Hypothalamus (tissue), 51 donors: ENCODE data around the gene ACOX3.
"Not testable (repeated sequence)": the region's sequence is repeated elsewhere in the genome, so short reads cannot be mapped to it uniquely, and the experiment has no call there.

ENCODE experiments used
- DNase-seq, 51 donors: peaks; one replicate each; lab custom pipeline; 2025; lab: John Stamatoyannopoulos, UW

ACOX3 gene

GRCh38 chr4:8343967-8344331, 96.6 kb downstream of the ACOX3 start:
- DNase-seq: no peak

DNA sequence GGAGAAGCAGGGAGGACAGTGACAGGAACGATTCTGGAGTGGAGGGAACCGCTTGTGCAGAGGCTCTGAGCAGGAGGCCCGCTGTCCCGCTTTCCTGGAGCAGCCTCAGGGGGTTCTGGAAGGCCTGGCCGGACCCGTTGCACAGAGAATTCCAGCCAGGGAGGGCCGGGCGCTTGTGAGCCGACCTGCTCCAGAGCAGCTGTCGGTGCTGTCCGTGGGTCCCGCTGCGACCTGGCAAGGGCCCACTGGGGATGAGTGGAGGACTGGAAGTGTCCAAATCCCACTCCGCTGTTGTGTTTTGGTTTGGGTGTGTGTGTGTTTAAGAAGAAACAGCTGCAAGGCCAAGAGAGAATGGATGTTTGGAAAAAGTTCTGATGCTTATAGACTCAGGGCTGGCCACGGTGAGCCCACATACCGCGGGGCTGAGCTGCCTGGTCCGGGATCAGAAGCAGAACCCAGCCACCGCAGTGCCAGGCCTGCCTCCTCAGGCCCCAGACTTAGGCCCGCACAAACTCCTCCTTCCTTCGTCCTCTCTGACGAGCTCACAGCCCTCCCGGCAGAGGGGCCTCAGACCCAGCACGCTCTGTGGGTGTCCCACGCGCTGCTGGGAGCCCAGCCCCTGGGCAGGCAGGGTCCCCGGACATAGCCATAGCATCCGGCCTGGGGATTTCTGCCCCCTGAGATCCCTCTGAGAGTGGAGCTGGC, 97.1 kb downstream of the ACOX3 start:
- no peak for DNase-seq

GRCh38 chr4:8342651-8343261, 97.8 kb downstream of the ACOX3 start:
- DNase-seq: no peak

- peak in 21 of 51 donors; percentile 11 to 57 (median 36) for DNase-seq
Observed at GRCh38 chr4:8341691-8342090, 98.8 kb downstream of the ACOX3 start.

DNA sequence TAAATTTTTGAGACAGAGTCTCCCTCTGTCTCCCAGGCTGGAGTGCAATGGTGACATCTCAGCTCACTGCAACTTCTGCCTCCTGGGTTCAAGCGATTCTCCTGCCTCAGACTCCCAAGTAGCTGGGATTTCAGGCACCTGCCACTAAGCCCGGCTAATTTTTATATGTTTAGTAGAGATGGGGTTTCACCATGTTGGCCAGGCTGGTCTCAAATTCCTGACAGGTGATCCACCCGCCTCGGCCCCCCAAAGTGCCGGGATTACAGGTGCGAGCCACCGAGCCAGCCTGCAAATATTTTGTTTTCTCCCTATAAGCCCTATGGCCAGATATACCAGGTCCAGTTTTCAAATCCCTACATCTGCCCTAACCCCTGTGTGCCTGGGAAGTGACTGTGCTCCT, 99.2 kb downstream of the ACOX3 start:
- DNase-seq: not testable (repeated sequence)

- peak in 40 of 51 donors; percentile 14 to 87 (median 58) for DNase-seq
Observed at GRCh38 chr4:8340781-8341241, 99.7 kb downstream of the ACOX3 start.

- DNase-seq: no peak
Observed at GRCh38 chr4:8338351-8338961, 102.1 kb downstream of the ACOX3 start.

GRCh38 chr4:8336412-8337075, 104.0 kb downstream of the ACOX3 start:
- no peak for DNase-seq

- DNase-seq: no peak
Observed at GRCh38 chr4:8335848-8336247, 104.7 kb downstream of the ACOX3 start.

GRCh38 chr4:8334786-8335460, 105.6 kb downstream of the ACOX3 start:
- no peak for DNase-seq

DNA sequence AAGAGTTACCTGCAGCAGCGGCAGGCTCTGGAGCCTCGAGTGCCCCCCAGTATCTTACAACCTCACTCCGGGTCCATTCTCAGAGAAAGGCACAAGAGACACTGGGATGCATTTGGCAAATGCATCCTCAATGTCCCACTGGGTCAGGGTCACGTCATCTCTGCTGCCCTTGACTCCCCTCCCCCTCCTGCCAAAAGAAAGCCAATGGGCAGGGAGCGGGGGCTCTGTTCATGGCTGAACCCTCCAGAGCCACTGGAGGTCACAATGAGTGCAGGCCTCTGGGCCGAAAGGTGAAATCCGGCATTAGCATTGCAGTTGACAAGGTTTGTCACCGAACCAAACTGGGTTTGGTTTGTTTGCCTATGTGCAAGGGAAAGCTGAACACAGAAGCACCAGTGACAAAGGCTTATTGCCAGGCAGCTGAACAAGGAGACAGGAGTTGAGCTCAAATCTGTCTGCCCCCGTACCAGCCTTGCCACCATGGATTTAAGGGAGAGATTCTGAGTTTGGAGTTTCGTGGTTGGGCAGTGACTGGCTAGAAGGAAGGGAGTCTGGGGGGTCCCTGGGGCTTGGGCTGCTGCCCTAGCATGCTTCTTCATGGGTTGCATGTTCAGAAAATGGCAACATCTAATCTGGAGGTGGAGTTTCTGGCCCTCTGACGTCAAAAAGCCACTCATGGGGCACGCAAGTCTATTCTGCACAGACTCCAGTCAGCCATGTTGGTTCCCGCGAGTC, 106.6 kb downstream of the ACOX3 start:
- no peak for DNase-seq

DNA sequence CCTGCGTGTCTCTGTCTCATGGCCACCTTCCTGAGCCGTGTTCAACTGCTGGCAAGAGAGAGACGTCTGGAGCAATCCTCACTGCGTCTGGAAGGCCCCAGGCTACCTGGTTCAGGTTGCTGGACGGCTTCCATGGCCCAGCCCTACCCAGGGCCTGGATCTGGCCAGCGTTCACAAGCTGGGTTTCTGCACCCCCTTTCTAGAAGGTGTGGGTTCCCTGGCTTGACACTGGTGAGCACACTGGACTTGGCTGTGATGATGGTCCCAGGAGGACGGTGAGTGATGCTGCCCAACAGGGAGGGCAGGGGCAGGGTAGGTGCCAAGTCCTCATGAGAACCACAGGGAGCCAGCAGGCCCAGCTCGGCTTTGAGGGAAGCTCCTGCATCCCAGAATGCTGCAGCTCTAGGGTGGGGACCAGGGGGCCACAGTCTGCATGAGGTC, 107.6 kb downstream of the ACOX3 start:
- no peak for DNase-seq

DNA sequence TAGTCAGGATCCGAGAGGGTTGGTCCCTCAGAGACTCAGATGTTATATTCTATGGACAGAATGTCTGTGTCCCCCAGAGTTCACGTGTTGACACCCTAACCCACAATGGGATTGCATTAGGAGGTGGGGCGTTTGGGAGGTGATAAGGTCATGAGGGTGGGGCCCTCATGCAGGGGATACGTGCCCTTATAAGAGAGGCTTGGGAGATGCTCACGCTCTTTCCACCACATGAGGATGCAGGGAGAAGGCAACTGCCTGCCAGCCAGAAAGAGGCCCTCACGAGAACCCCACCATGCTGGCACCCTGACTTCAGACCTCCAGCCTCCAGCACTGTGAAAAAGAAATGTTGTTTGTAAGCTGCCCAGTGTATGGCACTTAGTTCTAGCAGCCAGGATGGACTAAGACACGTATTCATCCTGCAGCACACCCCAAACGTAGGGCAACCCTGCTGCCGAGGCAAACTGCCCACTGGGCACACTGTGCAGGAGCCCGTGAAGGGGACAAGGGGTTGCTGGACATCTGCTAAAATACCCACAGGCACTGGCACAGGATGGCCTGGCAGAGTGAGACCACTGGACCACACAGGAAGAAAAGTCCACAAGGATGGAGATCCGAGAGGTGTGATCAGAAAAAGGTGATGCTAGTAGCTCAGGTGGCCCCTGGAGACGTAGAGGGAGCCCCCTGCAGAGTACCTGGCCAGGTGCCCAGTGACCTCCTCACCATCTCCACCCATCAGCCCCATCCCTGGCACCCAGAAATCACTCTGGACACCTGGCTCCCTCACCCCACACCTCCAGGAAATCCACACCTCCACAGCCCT, 108.3 kb downstream of the ACOX3 start:
- DNase-seq: no peak

DNA sequence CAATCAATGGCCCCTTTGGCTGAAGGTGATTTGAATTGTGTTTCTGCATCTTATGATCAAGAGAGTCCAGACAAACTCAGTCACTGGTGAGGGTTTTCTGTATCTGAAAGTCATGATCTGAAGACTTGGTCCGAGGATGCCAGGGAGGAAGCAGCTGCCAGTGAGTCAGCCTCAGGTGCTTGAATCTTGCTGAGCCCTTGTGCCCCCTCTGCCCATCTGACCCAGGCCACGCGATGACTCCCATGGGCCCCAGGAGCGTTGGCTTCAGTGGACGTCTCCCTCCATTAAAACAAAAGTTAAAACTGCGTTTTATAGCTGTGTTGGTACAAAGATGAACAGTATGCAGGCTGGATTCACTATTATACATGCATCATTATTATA, 109.0 kb downstream of the ACOX3 start:
- no peak for DNase-seq

DNA sequence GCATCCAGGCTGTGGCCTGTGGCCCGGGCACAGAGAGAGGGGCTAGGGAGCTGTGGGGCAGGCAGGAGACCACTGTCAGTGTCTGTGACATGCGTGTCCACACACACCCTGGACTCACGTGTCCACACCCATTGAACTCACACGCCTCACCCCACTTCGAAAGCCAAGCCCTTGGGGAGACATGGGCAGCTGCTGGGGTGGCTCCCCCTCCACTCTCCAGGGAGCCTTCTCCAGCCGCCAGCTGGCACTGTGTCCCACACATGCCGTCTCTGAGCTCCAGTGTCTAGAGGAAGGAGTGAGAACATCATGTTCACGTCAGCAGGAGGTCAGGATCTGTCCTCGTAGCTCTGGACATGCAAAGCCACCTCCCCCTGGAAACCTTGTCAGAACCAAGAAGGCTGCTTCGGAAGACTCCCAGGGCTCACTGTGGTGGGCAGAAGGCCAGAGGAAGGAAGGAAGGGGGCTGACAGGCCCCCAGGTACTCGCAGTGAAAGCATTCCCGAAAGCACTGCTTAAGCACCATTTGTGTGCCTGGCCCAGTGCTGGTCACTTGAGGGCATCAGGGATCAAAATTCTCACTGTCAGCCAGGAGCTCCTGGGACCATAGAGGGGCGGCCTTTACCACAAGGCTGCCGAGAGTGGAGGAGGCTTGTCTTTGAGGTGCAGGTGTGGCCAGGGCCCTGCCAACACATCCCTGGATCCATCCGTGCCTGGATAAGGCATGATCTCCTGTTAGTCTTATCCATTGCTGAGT, 109.5 kb downstream of the ACOX3 start:
- peak in 12 of 51 donors; percentile 4 to 34 (median 18) for DNase-seq

GRCh38 chr4:8329859-8330761, 110.4 kb downstream of the ACOX3 start:
- no peak for DNase-seq

DNA sequence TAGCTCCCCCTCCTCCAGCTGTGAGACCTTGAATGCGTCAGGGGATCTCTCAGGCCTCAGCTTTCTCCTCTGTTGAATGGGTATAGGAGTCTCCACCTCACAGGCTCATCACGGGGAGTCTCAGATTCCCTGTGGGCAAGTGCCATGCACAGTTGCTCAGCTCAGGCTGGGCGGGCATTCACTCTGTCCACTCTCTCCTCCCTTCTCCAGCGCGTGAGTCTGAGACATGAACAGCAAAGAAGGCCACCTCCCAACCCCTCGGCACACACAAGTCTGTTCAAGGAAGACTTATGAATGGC, 111.0 kb downstream of the ACOX3 start:
- DNase-seq: no peak
